Thyroid gland (tissue), 4 donors: ENCODE results near the gene PIK3C2B.

Experiments
- POLR2A ChIP-seq, 2 donors: fragments of 450-650 bp; IDR thresholded peaks; one replicate each; pipeline ENCODE4 v1.6.1; 2017; ENCODE audit warnings: antibody characterized with exemption in 2 of 2, mild to moderate bottlenecking in 2 of 2, moderate library complexity in 1 of 2
- TF ChIP-seq, protein P1 (sequence below), 6 experiments: fragments of 200-600 bp in 3 of 6; fragments of 450-650 bp in 3 of 6; sonication (generic) in 3 of 6; IDR thresholded peaks; one replicate each; pipeline ENCODE4 v1.5.1; 2016 to 2019; ENCODE audit warnings: antibody characterized with exemption in 6 of 6, mild to moderate bottlenecking in 2 of 6, inconsistent platforms in 1 of 6, moderate library complexity in 1 of 6

- TF ChIP-seq, protein P1, sequence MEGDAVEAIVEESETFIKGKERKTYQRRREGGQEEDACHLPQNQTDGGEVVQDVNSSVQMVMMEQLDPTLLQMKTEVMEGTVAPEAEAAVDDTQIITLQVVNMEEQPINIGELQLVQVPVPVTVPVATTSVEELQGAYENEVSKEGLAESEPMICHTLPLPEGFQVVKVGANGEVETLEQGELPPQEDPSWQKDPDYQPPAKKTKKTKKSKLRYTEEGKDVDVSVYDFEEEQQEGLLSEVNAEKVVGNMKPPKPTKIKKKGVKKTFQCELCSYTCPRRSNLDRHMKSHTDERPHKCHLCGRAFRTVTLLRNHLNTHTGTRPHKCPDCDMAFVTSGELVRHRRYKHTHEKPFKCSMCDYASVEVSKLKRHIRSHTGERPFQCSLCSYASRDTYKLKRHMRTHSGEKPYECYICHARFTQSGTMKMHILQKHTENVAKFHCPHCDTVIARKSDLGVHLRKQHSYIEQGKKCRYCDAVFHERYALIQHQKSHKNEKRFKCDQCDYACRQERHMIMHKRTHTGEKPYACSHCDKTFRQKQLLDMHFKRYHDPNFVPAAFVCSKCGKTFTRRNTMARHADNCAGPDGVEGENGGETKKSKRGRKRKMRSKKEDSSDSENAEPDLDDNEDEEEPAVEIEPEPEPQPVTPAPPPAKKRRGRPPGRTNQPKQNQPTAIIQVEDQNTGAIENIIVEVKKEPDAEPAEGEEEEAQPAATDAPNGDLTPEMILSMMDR (IDR thresholded peaks at IDR 0.05): no peak
- no peak for TF ChIP-seq POLR2A (IDR thresholded peaks at IDR 0.05)
Observed at GRCh38 chr1:204502241-204502640, 7.6 kb upstream of the PIK3C2B start.
